PC-3 (cell line): ENCODE results near the gene DNAL1. TPM values are rescaled to one million over a fixed set of nuclear protein-coding genes. Genes with fewer than 3 reads are reported as not detected.
A peak's percentile ranks its signal among the peaks of the same experiment; 100 is the strongest.

ENCODE experiments used
- ATAC-seq: fragments of 200-7000 bp; cut with Tn5 transposase; 2 replicates; pipeline ENCODE4 v1.9.1; 2020; ENCODE audit warnings: mild to moderate bottlenecking, moderate library complexity
- BruUV-seq: library from RNA; stranded (reverse); fragments of 400-500 nt; replicated peaks from 2 replicates; lab custom pipeline; 2021; lab: Mats Ljungman, UMichigan
- CTCF ChIA-PET: fragments of 300-600 bp; sonication (Branson Sonifier 250); formaldehyde crosslinking; loops from one replicate; lab custom pipeline; 2022; ENCODE audit warnings: antibody characterized with exemption; lab: Charles Lee
- POLR2A ChIA-PET: fragments of 300-600 bp; sonication (Branson Sonifier 250); formaldehyde crosslinking; loops from one replicate; lab custom pipeline; 2022; ENCODE audit warnings: antibody characterized with exemption; ENCODE audit not compliant: unreplicated experiment; lab: Charles Lee
- DNase-seq: peaks from one replicate; pipeline ENCODE4 v3.0.0-alpha.2; 2015
- H2AFZ ChIP-seq: fragments of 300-600 bp; sonication (generic); 2 replicates; pipeline ENCODE4 v1.6.0; 2016; ENCODE audit warnings: antibody characterized with exemption, low read length
- H3F3A ChIP-seq: fragments of 300-600 bp; sonication (generic); one replicate; pipeline ENCODE4 v1.6.0; 2017; ENCODE audit warnings: antibody characterized with exemption, low read length, control low read depth, mild to moderate bottlenecking; ENCODE audit not compliant: unreplicated experiment
- H3K27ac ChIP-seq: fragments of 300-600 bp; sonication (generic); 2 replicates; pipeline ENCODE4 v1.5.1; 2016; ENCODE audit warnings: mild to moderate bottlenecking, low read length
- H3K27me3 ChIP-seq: fragments of 300-600 bp; sonication (generic); 2 replicates; pipeline ENCODE4 v1.6.1; 2016; ENCODE audit warnings: low read length, mixed read lengths
- H3K36me3 ChIP-seq: fragments of 300-600 bp; sonication (generic); 2 replicates; pipeline ENCODE4 v1.6.1; 2016; ENCODE audit warnings: low read depth, mixed run types, low read length, mixed read lengths
- H3K4me1 ChIP-seq: fragments of 300-600 bp; sonication (generic); 2 replicates; pipeline ENCODE4 v1.5.1; 2016; ENCODE audit warnings: low read length; ENCODE audit not compliant: insufficient read depth
- H3K4me2 ChIP-seq: fragments of 300-600 bp; sonication (generic); 2 replicates; pipeline ENCODE4 v1.6.0; 2016; ENCODE audit warnings: low read length
- H3K4me3 ChIP-seq: fragments of 300-600 bp; sonication (generic); 2 replicates; pipeline ENCODE4 v1.5.1; 2016; ENCODE audit warnings: mild to moderate bottlenecking, low read length, mixed read lengths
- H3K79me2 ChIP-seq: fragments of 300-600 bp; sonication (generic); 2 replicates; pipeline ENCODE4 v1.6.1; 2017; ENCODE audit warnings: low read length, mixed read lengths
- H3K9ac ChIP-seq: fragments of 300-600 bp; sonication (generic); 2 replicates; pipeline ENCODE4 v1.6.0; 2016; ENCODE audit warnings: mild to moderate bottlenecking, low read length
- H3K9me2 ChIP-seq: fragments of 300-600 bp; sonication (generic); replicated peaks from 2 replicates; pipeline ENCODE4 v1.6.1; 2016; ENCODE audit warnings: mixed run types, low read length, mixed read lengths
- H3K9me3 ChIP-seq: fragments of 300-600 bp; sonication (generic); 2 replicates; pipeline ENCODE4 v1.6.1; 2016; ENCODE audit warnings: low read length, mixed read lengths
- H4K20me1 ChIP-seq: fragments of 300-600 bp; sonication (generic); 2 replicates; pipeline ENCODE4 v1.6.1; 2016; ENCODE audit warnings: low read length, mixed read lengths
- EZH2 ChIP-seq: fragments of 300-600 bp; sonication (generic); IDR thresholded peaks from one replicate; pipeline ENCODE4 v1.6.1; 2017; ENCODE audit warnings: antibody characterized with exemption, mild to moderate bottlenecking, low read length; ENCODE audit not compliant: unreplicated experiment
- EZH2phosphoT487 ChIP-seq: fragments of 300-600 bp; sonication (generic); IDR thresholded peaks from 2 replicates; pipeline ENCODE4 v1.6.1; 2018; ENCODE audit warnings: mild to moderate bottlenecking, antibody characterized with exemption, low read length, borderline replicate concordance
- intact Hi-C: fragments of 100-400 bp; cut with micrococcal nuclease; formaldehyde crosslinking; loops from 2 replicates; pipeline ENCODE4 v1.9.0; 2023
- total RNA-seq: library from RNA; depleted of rRNA; stranded (reverse); fragments of >200 nt; gene quantifications from 2 replicates; pipeline ENCODE4 v1.2.3, GENCODE V29; 2014
- TF ChIP-seq, protein P1 (sequence below): fragments of 300-600 bp; sonication (generic); conservative IDR thresholded peaks from 2 replicates; pipeline ENCODE4 v1.5.1; 2017; ENCODE audit warnings: antibody characterized with exemption, low read depth, mild to moderate bottlenecking, low read length

DNAL1 gene
- total RNA-seq, 1 experiment from 2014 or later = 2.6 TPM

DNA sequence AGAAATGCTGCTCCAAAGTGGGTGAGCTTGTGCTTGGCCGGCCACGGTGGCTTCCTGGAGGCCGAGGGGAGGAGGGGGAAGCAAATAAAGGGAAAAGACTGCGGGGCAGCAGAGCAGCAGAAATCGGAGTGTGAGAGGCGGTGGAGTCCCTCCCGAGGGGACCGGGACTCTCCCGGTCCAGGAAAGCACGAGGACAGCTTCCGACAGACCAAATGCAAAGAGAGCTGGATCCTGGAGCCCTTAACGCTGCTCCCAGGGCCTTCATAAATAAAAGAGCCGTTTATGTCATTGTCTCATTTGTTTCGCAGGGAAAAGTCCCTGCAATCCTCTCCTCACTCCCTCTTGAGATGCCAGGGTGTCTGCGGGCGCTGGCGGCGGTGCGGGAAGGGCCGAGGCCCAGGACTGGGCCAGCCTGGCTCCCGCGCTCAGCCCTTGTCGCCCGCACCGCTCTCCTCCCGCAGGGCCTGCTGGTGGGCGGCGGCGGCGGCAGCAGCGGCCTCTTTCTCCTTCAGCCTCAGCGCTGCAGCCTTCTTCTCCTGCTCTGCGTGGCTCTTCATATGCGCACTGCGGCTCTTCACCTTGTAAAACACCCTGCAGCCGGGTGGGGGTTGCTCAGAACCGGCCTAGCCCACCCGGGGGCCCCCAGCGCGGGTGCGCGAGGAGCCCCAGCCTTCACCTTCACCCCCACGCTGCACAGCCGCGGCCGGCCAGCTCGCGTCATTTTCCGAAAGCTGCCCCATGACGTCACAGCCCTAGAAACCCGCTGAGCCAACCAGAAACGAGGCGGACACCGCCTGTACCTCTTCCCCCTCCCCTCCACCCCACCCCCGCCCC, 73.8 kb downstream of the DNAL1 start:
- H2AFZ ChIP-seq = no peak overlapping the region
- H3K27ac ChIP-seq = no peak overlapping the region
- H3K9ac ChIP-seq = no peak overlapping the region
- TF ChIP-seq EZH2 (no peak), EZH2phosphoT487 (no peak)
- TF ChIP-seq, protein P1, sequence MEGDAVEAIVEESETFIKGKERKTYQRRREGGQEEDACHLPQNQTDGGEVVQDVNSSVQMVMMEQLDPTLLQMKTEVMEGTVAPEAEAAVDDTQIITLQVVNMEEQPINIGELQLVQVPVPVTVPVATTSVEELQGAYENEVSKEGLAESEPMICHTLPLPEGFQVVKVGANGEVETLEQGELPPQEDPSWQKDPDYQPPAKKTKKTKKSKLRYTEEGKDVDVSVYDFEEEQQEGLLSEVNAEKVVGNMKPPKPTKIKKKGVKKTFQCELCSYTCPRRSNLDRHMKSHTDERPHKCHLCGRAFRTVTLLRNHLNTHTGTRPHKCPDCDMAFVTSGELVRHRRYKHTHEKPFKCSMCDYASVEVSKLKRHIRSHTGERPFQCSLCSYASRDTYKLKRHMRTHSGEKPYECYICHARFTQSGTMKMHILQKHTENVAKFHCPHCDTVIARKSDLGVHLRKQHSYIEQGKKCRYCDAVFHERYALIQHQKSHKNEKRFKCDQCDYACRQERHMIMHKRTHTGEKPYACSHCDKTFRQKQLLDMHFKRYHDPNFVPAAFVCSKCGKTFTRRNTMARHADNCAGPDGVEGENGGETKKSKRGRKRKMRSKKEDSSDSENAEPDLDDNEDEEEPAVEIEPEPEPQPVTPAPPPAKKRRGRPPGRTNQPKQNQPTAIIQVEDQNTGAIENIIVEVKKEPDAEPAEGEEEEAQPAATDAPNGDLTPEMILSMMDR = no peak
- no peaks in the 10 kb centered on the region for H3K9me2 ChIP-seq
- H4K20me1 ChIP-seq = peaks cover under 1% of the 10 kb centered on the region; the same call in 1 of the 2 replicates
- peaks cover 20% of the 10 kb centered on the region for H3K4me1 ChIP-seq
- POLR2A ChIA-PET = interaction anchor here (0.6 kb wide), 1 partner anchor 111 kb away, joined by 4 read pairs; no protein-coding TSS in a partner anchor
- no peak overlapping the region for H3K4me2 ChIP-seq
- peaks cover 44% of the 10 kb centered on the region for H3K36me3 ChIP-seq
- DNase-seq = peak; percentile 0
- no peak for ATAC-seq
- no peak overlapping the region for H3K4me3 ChIP-seq
- CTCF ChIA-PET = no interaction called here
- no peaks in the 10 kb centered on the region for H3K9me3 ChIP-seq
- intact Hi-C loops = no loop called here
- no TSS peak for BruUV-seq
- peaks cover 5% of the 10 kb centered on the region for H3F3A ChIP-seq
- peaks cover 5% of the 10 kb centered on the region for H3K79me2 ChIP-seq
- no peaks in the 10 kb centered on the region for H3K27me3 ChIP-seq

DNA sequence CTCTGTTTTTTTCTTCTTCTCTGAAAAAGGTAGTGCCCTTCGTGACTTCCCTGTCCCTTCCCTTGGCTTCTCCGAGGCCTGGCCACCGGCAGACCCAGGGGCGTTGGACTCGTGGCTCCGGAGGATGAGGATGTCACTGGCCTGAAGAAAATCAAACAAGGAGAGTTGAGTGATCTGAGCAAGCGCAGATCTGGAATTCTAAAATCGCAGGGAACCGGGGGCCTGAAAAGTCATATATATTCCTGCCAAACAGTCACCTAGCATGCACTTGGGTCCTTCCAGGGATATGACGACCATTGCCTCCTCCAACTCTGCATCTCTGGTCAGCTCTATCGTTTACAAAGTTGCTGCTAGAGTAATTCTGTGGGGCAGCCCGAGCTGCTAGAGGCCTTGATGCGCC, 74.6 kb downstream of the DNAL1 start:
- Histone ChIP-seq H2AFZ (no peak overlapping the region), H3F3A (peaks cover 5% of the 10 kb centered on the region), H3K9me3 (no peaks in the 10 kb centered on the region), H3K9ac (no peak overlapping the region), H3K27ac (no peak overlapping the region), H3K9me2 (no peaks in the 10 kb centered on the region), H3K4me3 (no peak overlapping the region), H3K4me1 (peaks cover 27% of the 10 kb centered on the region), H4K20me1 (no peaks in the 10 kb centered on the region), H3K27me3 (no peaks in the 10 kb centered on the region), H3K4me2 (no peak overlapping the region), H3K36me3 (peaks cover 44% of the 10 kb centered on the region), H3K79me2 (no peaks in the 10 kb centered on the region)
- TF ChIP-seq, protein P1 = no peak
- TF ChIP-seq EZH2phosphoT487 = no peak
- TF ChIP-seq EZH2 = no peak
- DNase-seq = peak; percentile 1
- POLR2A ChIA-PET = no interaction called here
- ATAC-seq = no peak
- intact Hi-C loops = no loop called here
- CTCF ChIA-PET = interaction anchor here (0.6 kb wide), 1 partner anchor 30 kb away, joined by 11 read pairs; no protein-coding TSS in a partner anchor
- no TSS peak for BruUV-seq

DNA sequence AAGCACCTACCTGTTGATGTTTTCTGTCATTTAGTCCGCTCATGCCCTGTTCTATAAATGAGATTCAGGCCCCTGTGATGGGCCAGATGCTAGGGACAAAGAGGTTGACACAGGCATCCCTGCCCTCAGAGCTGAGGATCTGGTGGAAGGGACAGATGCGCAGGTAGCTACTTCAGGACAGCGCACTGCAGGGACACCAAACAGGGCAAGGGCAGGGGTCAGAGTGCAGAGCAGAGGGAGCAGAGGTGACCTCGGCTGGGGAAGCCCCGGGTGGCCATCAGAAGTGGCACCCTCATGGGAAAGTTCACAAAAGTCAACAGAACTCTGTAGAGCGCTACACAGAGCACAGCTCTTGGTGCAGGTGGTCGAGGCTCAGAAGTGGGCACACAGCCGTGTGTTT, 75.0 kb downstream of the DNAL1 start:
- H4K20me1 ChIP-seq = no peaks in the 10 kb centered on the region
- H3K4me1 ChIP-seq = peaks cover 27% of the 10 kb centered on the region
- H3K27ac ChIP-seq = no peak overlapping the region
- ChIA-PET POLR2A (no interaction called here), CTCF (interaction anchor here (0.6 kb wide), 1 partner anchor 29 kb away, joined by 11 read pairs; no protein-coding TSS in a partner anchor)
- no peak overlapping the region for H3K4me2 ChIP-seq
- DNase-seq (peak; percentile 0), ATAC-seq (no peak)
- H3K9ac ChIP-seq = no peak overlapping the region
- no peaks in the 10 kb centered on the region for H3K79me2 ChIP-seq
- intact Hi-C loops = loop anchor here (10.0 kb wide), 1 partner anchor 315 kb away; no protein-coding TSS in a partner anchor
- H3K9me2 ChIP-seq = no peaks in the 10 kb centered on the region
- no peak for TF ChIP-seq EZH2
- TF ChIP-seq EZH2phosphoT487 = no peak
- TF ChIP-seq, protein P1 = no peak
- H3K36me3 ChIP-seq = peaks cover 45% of the 10 kb centered on the region
- peaks cover 8% of the 10 kb centered on the region for H3F3A ChIP-seq
- H3K9me3 ChIP-seq = no peaks in the 10 kb centered on the region
- H2AFZ ChIP-seq = no peak overlapping the region
- no TSS peak for BruUV-seq
- H3K27me3 ChIP-seq = no peaks in the 10 kb centered on the region
- no peak overlapping the region for H3K4me3 ChIP-seq
